HCT116 (cell line): ENCODE data around the gene DLX5.

Source experiments
- POLR2A ChIP-seq: IDR thresholded peaks from 2 replicates; pipeline ENCODE4 v1.7.0; 2011; ENCODE audit warnings: borderline replicate concordance; ENCODE audit not compliant: insufficient read depth, insufficient read length; ENCODE audit errors: extremely low read depth
- TF ChIP-seq, protein P1 (sequence below), 3 experiments: fragments of 200-600 bp in 1 of 3; sonication (generic) in 1 of 3; IDR thresholded peaks in 2 of 3; conservative IDR thresholded peaks in 1 of 3; 2 replicates each; pipeline ENCODE4 v1.5.1; 2012 to 2017; ENCODE audit warnings: low read depth in 2 of 3, low read length in 2 of 3, antibody characterized with exemption in 1 of 3, borderline replicate concordance in 1 of 3, control low read depth in 1 of 3, mild to moderate bottlenecking in 1 of 3, mixed read lengths in 1 of 3, mixed run types in 1 of 3, moderate library complexity in 1 of 3; ENCODE audit not compliant: insufficient read depth in 1 of 3

DNA sequence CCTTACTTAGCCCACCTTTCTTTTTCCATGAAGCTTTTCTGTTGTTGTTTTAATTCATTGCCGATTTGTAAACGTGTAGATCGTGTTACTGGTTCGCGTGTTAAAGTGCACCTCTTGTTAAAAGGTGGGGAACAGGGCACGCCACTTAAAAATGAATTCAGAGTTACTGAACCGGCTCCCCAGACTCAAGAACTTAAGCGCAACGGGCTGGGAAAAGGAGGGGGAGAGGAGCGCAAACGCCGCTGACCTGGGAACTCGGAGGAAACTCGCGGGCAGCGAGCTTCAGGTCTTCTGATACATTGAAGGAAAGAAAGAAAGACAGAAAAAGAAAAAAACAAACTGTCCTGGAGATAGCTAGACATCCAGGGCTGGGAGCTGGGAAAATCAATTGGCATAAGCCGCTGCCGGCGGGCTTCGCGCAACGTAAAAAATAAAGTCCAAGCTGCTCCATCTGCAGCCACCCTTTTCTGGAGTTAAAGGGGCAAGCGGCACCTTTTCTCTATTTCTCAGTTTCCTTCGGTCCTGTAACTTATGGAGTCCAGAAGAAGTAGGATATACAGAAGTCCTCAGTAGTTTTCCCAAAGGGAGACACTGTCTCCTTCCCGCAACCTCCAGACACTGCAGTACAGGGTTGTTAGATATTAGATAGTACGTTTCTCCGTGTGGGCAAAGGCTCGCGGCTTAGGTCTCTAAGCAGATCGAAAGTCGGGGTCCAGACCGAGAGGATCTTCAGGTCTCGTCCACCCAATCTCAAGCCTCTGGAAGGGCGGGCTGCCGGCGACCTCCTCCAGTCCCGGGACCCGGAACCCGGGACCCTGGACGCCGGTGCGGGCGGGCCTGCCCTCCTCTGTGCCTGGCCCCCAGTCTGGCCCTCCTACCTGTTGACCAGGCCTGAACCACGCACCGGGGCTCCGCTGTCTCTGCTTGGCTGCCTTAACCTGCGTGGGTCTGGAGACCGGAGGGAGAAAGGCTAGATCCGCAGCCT lies 21.1 kb downstream of the DLX5 start:
- TF ChIP-seq, protein P1, sequence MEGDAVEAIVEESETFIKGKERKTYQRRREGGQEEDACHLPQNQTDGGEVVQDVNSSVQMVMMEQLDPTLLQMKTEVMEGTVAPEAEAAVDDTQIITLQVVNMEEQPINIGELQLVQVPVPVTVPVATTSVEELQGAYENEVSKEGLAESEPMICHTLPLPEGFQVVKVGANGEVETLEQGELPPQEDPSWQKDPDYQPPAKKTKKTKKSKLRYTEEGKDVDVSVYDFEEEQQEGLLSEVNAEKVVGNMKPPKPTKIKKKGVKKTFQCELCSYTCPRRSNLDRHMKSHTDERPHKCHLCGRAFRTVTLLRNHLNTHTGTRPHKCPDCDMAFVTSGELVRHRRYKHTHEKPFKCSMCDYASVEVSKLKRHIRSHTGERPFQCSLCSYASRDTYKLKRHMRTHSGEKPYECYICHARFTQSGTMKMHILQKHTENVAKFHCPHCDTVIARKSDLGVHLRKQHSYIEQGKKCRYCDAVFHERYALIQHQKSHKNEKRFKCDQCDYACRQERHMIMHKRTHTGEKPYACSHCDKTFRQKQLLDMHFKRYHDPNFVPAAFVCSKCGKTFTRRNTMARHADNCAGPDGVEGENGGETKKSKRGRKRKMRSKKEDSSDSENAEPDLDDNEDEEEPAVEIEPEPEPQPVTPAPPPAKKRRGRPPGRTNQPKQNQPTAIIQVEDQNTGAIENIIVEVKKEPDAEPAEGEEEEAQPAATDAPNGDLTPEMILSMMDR (IDR thresholded peaks at IDR 0.05 in 2 of 3, conservative IDR thresholded peaks at IDR 0.05 in 1 of 3; ENCODE audit: borderline replicate concordance in 1 of 3, insufficient read depth in 1 of 3, low read depth in 2 of 3, low read length in 2 of 3): no peak
- TF ChIP-seq POLR2A: no peak
